ENCODE measurements around the gene PTTG1.

PTTG1 gene

DNA sequence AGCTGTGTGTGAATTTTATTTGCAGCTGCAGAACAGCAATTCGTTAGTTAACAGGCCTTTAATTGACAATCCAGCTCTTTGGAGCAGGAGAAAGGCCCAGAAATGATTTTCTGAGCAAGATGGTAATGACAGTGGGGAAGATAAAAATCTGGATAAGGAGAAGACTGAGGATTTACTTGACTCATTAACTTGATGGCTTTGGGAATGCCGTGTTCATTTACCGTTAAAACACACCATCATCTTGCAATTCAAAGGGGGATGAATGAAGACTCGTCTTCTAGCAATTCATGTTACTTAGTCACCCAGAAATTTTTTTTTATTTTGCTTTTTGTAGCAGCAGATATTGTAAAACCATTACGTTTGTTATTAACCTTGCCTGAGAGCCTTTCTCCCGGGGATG, 52.0 kb downstream of the PTTG1 start:
- no peak for DNase-seq

DNA sequence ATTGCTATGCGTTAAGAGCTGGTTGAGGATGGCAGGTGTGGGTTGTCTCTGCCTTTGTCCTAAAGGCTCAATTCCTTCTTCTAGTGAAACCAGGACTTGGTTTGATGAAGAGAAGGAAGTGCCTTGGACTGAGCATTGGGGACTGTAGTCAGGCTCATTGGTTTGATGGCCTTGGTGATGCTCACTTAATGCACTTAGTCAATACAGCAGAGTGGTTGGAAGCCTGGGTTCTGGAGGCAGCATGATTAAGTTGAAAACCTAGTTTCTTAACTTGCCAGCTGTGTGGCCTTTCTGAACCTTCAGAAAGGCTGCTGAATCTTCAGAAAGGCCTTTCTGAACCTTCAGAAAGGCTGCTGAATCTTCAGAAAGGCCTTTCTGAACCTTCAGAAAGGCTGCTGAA, 52.4 kb downstream of the PTTG1 start:
- no peak for DNase-seq

DNA sequence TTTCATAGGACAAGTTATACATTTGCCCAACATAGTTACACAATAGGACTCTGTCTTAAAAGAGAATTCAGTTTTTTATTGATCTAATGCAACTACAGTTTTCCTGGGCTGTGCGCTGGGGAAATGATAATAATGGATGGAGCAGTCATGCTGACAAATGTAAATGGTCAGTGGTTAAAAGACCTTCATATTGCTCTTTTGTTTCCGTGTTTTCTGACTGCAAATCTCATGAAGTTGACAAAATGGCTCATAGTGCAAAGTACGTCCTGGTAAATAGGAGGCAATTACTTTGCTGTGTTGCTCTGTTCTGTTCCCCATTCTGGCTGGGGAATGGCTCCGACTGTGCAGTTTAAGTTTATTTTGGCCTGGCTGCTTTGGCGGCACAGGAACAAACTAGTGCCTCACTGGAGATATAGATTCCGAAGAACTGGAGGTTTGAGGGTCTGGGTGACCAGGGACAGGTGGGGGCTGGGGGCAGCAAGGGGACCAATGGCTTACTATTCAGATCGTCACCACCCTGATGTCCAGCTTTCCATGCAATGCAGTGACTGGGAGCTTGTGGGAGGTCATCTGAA, 54.3 kb downstream of the PTTG1 start:
- DNase-seq: no peak

DNA sequence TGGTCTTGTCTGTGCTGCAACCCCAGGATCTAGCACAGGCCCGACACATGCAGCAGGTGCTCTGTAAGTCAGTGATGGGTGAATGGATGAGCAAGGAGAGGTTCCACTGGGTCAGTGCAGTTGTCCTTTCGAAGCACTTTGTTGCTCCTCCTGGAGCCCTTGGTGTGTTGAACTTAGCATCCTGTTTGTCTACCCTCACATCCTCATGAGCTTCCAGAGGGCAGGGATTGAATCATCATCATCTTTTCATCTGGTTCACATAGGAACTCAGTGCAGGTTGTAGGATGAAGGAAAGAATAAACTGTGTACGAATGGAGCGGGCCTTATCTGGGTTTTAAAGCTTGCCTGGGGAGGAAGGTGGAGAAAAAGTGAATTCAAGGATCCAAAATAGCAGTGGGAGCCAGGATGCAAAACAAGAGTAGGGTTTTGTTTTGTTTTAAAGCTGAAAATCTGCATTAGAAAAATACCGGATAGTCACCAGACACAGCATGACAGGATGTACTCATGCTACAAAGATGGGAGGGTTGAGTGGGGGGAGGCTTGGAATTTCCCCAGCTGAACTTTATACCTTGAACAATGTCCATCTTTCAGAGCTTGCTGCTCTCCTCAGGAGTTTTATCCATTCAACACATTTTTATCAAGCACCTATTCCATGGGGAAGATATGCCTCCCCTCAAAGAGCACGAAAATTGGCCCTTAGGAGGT, 55.8 kb downstream of the PTTG1 start:
- DNase-seq: no peak

DNA sequence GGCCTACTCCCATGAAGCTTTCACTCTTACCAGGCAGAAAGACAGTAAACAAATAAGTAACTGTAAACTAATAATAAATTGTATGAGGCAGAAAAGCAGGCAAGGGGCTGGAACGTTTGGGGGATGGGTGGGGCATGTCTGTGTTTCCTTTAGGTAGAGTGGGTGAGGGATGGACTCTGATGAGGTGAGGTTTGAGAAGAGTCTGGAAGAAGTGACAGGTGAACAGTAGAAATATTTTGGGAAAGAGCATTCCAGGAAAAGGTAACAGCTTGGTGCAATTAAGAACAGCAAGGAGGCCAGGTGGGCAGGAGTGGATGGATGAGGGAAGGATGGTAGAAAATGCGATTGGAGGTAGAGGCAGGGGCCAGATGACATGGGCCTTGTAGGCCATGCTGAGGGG, 56.5 kb downstream of the PTTG1 start:
- DNase-seq: no peak
